ENCODE results near the gene ADAMTS17. TPM values are rescaled to one million over a fixed set of nuclear protein-coding genes. Genes with fewer than 3 reads are reported as not detected.
A peak's percentile ranks its signal among the peaks of the same experiment; 100 is the strongest.

The ADAMTS17 gene
- total RNA-seq, 1 experiment from 2014 or later: 7.7 TPM

DNA sequence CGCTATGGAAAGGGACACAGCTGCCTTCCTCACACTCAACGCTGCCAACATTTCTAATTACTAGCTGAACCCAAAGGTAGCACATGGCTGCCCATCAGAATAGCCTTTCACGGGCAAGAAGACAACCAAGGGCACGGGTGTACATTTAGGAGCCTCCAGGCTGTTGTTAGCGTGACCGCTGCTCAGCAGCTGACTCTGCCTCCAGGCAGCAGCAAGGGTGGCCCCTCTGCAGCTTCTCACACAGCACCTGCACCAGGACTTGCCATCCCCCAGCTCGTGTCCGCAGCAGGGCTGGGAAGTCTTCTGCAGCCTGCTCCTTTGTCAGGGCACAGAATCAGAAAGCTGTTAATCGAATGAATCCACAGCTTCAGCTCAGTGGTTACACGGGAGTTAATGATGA is 146.8 kb downstream of the ADAMTS17 start:
- Mint-ChIP-seq H3K36me3 (ENCODE audit: insufficient read depth, unreplicated experiment) (no peaks in the 10 kb centered on the region), H3K27me3 (ENCODE audit: insufficient read depth, unreplicated experiment) (no peaks in the 10 kb centered on the region), H3K4me3 (ENCODE audit: unreplicated experiment) (no peak overlapping the region), H3K27ac (ENCODE audit: low read depth, unreplicated experiment) (no peak overlapping the region), H3K9me3 (ENCODE audit: unreplicated experiment) (no peaks in the 10 kb centered on the region), H3K4me1 (ENCODE audit: insufficient read depth, unreplicated experiment) (no peaks in the 10 kb centered on the region)
- ChIA-PET POLR2A (no interaction called here), CTCF (interaction anchor here (0.6 to 0.7 kb wide), 2 partner anchors 84 to 420 kb away, joined by 3 to 5 read pairs; no protein-coding TSS in a partner anchor)
- no TSS peak for BruUV-seq (replicated peaks)
- intact Hi-C loops (cut with micrococcal nuclease): no loop called here
- TF ChIP-seq, protein P1, sequence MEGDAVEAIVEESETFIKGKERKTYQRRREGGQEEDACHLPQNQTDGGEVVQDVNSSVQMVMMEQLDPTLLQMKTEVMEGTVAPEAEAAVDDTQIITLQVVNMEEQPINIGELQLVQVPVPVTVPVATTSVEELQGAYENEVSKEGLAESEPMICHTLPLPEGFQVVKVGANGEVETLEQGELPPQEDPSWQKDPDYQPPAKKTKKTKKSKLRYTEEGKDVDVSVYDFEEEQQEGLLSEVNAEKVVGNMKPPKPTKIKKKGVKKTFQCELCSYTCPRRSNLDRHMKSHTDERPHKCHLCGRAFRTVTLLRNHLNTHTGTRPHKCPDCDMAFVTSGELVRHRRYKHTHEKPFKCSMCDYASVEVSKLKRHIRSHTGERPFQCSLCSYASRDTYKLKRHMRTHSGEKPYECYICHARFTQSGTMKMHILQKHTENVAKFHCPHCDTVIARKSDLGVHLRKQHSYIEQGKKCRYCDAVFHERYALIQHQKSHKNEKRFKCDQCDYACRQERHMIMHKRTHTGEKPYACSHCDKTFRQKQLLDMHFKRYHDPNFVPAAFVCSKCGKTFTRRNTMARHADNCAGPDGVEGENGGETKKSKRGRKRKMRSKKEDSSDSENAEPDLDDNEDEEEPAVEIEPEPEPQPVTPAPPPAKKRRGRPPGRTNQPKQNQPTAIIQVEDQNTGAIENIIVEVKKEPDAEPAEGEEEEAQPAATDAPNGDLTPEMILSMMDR (IDR thresholded peaks at IDR 0.05; ENCODE audit: unreplicated experiment): no peak
- no peak for DNase-seq (ENCODE audit: unreplicated experiment)

DNA sequence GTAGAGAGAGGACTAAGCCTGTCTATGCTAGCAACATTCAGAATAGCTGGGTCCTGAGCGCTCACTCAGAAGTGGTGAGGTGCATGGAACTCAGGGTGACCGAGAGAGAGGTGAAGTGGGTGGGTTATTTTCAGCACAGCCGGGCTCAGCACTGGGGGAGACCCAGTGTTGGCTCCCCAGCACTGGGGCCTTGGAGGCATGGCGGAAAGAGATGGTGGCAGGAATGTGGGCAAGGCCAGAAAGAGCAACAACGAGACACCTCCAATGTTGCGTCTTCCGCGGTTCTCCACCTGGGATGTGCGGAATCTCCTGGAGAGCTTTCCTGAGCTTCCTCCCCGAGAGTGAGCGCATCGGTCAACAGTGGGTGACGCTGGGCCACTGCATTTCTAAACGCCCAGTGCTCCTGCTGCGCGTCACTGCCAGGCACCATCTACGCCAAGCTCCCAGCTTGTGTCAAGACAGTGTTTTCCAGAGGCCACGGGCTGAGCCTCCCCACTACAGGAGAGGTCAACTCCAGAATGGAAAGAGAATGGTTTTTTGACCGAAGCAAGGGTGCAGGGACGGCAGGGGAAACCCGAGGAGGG is 148.4 kb downstream of the ADAMTS17 start:
- Mint-ChIP-seq H3K27ac (ENCODE audit: low read depth, unreplicated experiment) (no peak overlapping the region), H3K36me3 (ENCODE audit: insufficient read depth, unreplicated experiment) (no peaks in the 10 kb centered on the region), H3K4me3 (ENCODE audit: unreplicated experiment) (no peak overlapping the region), H3K4me1 (ENCODE audit: insufficient read depth, unreplicated experiment) (no peaks in the 10 kb centered on the region), H3K9me3 (ENCODE audit: unreplicated experiment) (no peaks in the 10 kb centered on the region), H3K27me3 (ENCODE audit: insufficient read depth, unreplicated experiment) (no peaks in the 10 kb centered on the region)
- DNase-seq (ENCODE audit: unreplicated experiment): no peak
- TF ChIP-seq, protein P1 (IDR thresholded peaks at IDR 0.05; ENCODE audit: unreplicated experiment): no peak
- ChIA-PET CTCF (interaction anchor here (0.7 to 1.1 kb wide), 3 partner anchors 14 to 1312 kb away, joined by 3 read pairs; no protein-coding TSS in a partner anchor), POLR2A (no interaction called here)
- no TSS peak for BruUV-seq (replicated peaks)
- intact Hi-C loops (cut with micrococcal nuclease): no loop called here

DNA sequence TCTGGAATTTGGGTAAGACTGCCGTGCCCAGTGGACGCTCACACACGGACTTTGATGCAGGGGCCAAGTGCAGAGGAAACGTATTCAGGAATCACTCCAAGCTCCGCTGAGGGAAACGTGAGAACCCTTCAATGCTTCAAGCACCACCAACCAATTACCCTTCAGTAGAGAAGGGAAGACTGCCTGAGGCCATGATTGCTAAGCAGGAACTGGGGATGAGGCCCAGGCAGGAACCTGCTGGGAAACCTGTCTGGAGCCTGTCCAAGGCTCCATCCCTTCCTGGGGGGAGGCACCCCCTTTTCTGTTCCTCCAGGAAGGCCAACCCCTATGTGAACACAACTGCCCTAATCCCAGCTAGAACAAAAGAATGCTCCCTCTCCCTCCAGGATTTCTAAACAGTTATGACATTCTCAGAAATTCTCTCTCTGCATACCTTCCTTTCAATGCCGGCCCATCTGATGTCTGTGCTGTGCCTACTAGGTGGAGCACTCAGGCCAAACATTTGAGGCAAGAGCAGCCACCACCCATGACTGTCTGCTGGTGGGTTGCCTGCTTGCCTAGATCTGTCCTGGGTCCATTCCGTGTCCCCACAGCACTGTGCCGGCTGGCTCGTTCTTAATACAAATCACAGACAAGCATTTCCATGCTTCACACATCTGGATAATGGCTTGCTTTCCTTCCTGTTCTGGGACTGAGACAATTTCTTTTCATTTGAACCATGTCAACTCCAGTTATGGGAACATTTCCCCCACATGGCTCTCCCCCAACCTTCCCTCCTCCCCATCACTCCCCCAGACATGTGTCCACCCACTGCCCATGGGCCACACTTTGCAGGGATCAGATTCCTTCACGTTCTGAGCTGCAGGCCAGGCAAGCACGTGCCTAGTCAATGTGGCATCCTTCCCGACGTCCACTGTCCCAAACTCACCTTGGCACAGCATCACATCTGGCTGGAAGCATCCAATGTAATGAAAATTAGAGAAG is 149.4 kb downstream of the ADAMTS17 start:
- no peaks in the 10 kb centered on the region for H3K36me3 Mint-ChIP-seq (ENCODE audit: insufficient read depth, unreplicated experiment)

More for the DNA sequence above, 149.4 kb downstream of the ADAMTS17 start:
- H3K4me1 Mint-ChIP-seq (ENCODE audit: insufficient read depth, unreplicated experiment): no peaks in the 10 kb centered on the region
- no peak overlapping the region for H3K4me3 Mint-ChIP-seq (ENCODE audit: unreplicated experiment)
- DNase-seq (ENCODE audit: unreplicated experiment): peak; percentile 78
- TF ChIP-seq, protein P1 (IDR thresholded peaks at IDR 0.05; ENCODE audit: unreplicated experiment): no peak
- BruUV-seq (replicated peaks): no TSS peak
- POLR2A ChIA-PET: no interaction called here
- H3K27me3 Mint-ChIP-seq (ENCODE audit: insufficient read depth, unreplicated experiment): no peaks in the 10 kb centered on the region
- CTCF ChIA-PET: interaction anchor here (0.7 kb wide), 1 partner anchor 18 kb away, joined by 3 read pairs; no protein-coding TSS in a partner anchor
- H3K9me3 Mint-ChIP-seq (ENCODE audit: unreplicated experiment): no peaks in the 10 kb centered on the region
- intact Hi-C loops (cut with micrococcal nuclease): no loop called here
- no peak overlapping the region for H3K27ac Mint-ChIP-seq (ENCODE audit: low read depth, unreplicated experiment)

Data from MCF 10A (cell line).